SK-N-SH treated with all-trans-retinoic acid at 6 μM for 48 hours (cell line): ENCODE measurements around the gene PIGV.
"Not testable (repeated sequence)": the region's sequence is repeated elsewhere in the genome, so short reads cannot be mapped to it uniquely, and the experiment has no call there.

ENCODE experiments used
- ATAC-seq: fragments of 200-7000 bp; cut with Tn5 transposase; 3 replicates; pipeline ENCODE4 v1.9.1; 2020; ENCODE audit warnings: mild to moderate bottlenecking, moderate library complexity
- ARNTL ChIP-seq: fragments of 450-650 bp; formaldehyde crosslinking; IDR thresholded peaks from 2 replicates; pipeline ENCODE4 v1.5.0; 2020; ENCODE audit warnings: low read depth, mild to moderate bottlenecking, moderate library complexity, borderline replicate concordance
- BACH2 ChIP-seq: fragments of 250-450 bp; sonication (Bioruptor Pico); IDR thresholded peaks from 2 replicates; pipeline ENCODE4 v1.9.0; 2021; ENCODE audit warnings: mild to moderate bottlenecking, borderline replicate concordance
- CREB5 ChIP-seq: fragments of 250-450 bp; sonication (Bioruptor Pico); IDR thresholded peaks from 2 replicates; pipeline ENCODE4 v1.5.1; 2020; ENCODE audit warnings: low read depth, mild to moderate bottlenecking, moderate library complexity
- CSDC2 ChIP-seq: fragments of 250-450 bp; sonication (Bioruptor Pico); IDR thresholded peaks from 2 replicates; pipeline ENCODE4 v1.5.0; 2020; ENCODE audit warnings: mild to moderate bottlenecking, moderate library complexity
- ESRRG ChIP-seq: fragments of 250-450 bp; sonication (Bioruptor Pico); IDR thresholded peaks from 2 replicates; pipeline ENCODE4 v1.6.1; 2021; ENCODE audit warnings: mild to moderate bottlenecking
- GLIS3 ChIP-seq: fragments of 250-450 bp; sonication (Bioruptor Pico); IDR thresholded peaks from 2 replicates; pipeline ENCODE4 v1.5.0; 2020; ENCODE audit warnings: mild to moderate bottlenecking, moderate library complexity
- ISL1 ChIP-seq: fragments of 250-450 bp; sonication (Bioruptor Pico); IDR thresholded peaks from 2 replicates; pipeline ENCODE4 v2.1.2; 2022; ENCODE audit warnings: mild to moderate bottlenecking, moderate library complexity
- OSR1 ChIP-seq: fragments of 250-450 bp; sonication (Bioruptor Pico); IDR thresholded peaks from 2 replicates; pipeline ENCODE4 v1.8.0; 2022; ENCODE audit warnings: moderate library complexity, mild to moderate bottlenecking, inconsistent platforms
- PPARA ChIP-seq: fragments of 250-450 bp; sonication (Bioruptor Pico); IDR thresholded peaks from 2 replicates; pipeline ENCODE4 v1.5.0; 2020; ENCODE audit warnings: mild to moderate bottlenecking, borderline replicate concordance
- RARB ChIP-seq: fragments of 250-450 bp; sonication (Bioruptor Pico); IDR thresholded peaks from 2 replicates; pipeline ENCODE4 v1.8.0; 2021; ENCODE audit warnings: mild to moderate bottlenecking, moderate library complexity
- TCF4 ChIP-seq: fragments of 250-450 bp; sonication (Bioruptor Pico); IDR thresholded peaks from 2 replicates; pipeline ENCODE4 v1.8.0; 2021; ENCODE audit warnings: mild to moderate bottlenecking, moderate library complexity, borderline replicate concordance
- TOX ChIP-seq: fragments of 250-450 bp; sonication (Bioruptor Pico); IDR thresholded peaks from 2 replicates; pipeline ENCODE4 v1.8.0; 2021; ENCODE audit warnings: mild to moderate bottlenecking, moderate library complexity, borderline replicate concordance
- TSHZ2 ChIP-seq: fragments of 250-450 bp; sonication (Bioruptor Pico); IDR thresholded peaks from 2 replicates; pipeline ENCODE4 v1.5.0; 2020; ENCODE audit warnings: mild to moderate bottlenecking, moderate library complexity
- ZC3H10 ChIP-seq: fragments of 250-450 bp; sonication (Bioruptor Pico); IDR thresholded peaks from 2 replicates; pipeline ENCODE4 v1.5.1; 2021; ENCODE audit warnings: mild to moderate bottlenecking, moderate library complexity
- ZFP30 ChIP-seq: fragments of 450-650 bp; formaldehyde crosslinking; IDR thresholded peaks from 2 replicates; pipeline ENCODE4 v1.5.0; 2022; ENCODE audit warnings: mild to moderate bottlenecking, moderate library complexity
- ZNF565 ChIP-seq: fragments of 450-650 bp; formaldehyde crosslinking; conservative IDR thresholded peaks from 2 replicates; pipeline ENCODE4 v1.5.0; 2020; ENCODE audit warnings: low read depth, mild to moderate bottlenecking, moderate library complexity
- ZNF70 ChIP-seq: fragments of 450-650 bp; formaldehyde crosslinking; IDR thresholded peaks from 2 replicates; pipeline ENCODE4 v1.5.0; 2020; ENCODE audit warnings: mild to moderate bottlenecking, moderate library complexity
- ZNF8 ChIP-seq: fragments of 450-650 bp; formaldehyde crosslinking; IDR thresholded peaks from 2 replicates; pipeline ENCODE4 v1.5.0; 2020; ENCODE audit warnings: mild to moderate bottlenecking, moderate library complexity
- TF ChIP-seq, protein P1 (sequence below): fragments of 250-450 bp; sonication (Bioruptor Pico); IDR thresholded peaks from 2 replicates; pipeline ENCODE4 v1.8.0; 2020; ENCODE audit warnings: mild to moderate bottlenecking, moderate library complexity, borderline replicate concordance
- TF ChIP-seq, protein P2 (sequence below): fragments of 250-450 bp; sonication (Bioruptor Pico); IDR thresholded peaks from 2 replicates; pipeline ENCODE4 v1.5.1; 2021; ENCODE audit warnings: mild to moderate bottlenecking, moderate library complexity

Gene PIGV

DNA sequence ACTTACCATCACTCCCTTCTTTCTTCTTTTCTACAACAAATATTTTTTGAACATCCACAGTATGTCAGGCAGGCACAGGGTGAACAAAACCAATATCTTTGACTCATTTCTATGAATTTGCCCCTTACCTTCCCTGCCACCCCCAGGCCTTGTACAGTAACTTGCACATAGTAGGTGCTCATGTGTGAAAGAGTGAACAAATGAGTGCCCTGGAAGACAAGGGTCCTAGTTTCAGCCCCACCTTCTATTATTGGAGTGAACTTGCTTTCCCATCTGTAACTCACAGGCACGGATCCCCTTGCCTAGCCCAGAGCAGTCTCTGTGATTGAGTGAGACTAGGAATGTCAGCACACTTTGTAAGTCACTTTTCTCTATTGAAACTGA is 51.6 kb downstream of the PIGV start:
- no peak for ATAC-seq

GRCh38 chr1:26839779-26840178 is 52.0 kb downstream of the PIGV start:
- no peak for TF ChIP-seq ESRRG (CRISPR knock-in tag)
- no peak for TF ChIP-seq ZNF565
- no peak for ATAC-seq

More for the DNA sequence above, 51.6 kb downstream of the PIGV start:
- TF ChIP-seq ZFP30 (CRISPR knock-in tag): no peak
- no peak for TF ChIP-seq OSR1 (CRISPR knock-in tag)
- TF ChIP-seq, protein P1, sequence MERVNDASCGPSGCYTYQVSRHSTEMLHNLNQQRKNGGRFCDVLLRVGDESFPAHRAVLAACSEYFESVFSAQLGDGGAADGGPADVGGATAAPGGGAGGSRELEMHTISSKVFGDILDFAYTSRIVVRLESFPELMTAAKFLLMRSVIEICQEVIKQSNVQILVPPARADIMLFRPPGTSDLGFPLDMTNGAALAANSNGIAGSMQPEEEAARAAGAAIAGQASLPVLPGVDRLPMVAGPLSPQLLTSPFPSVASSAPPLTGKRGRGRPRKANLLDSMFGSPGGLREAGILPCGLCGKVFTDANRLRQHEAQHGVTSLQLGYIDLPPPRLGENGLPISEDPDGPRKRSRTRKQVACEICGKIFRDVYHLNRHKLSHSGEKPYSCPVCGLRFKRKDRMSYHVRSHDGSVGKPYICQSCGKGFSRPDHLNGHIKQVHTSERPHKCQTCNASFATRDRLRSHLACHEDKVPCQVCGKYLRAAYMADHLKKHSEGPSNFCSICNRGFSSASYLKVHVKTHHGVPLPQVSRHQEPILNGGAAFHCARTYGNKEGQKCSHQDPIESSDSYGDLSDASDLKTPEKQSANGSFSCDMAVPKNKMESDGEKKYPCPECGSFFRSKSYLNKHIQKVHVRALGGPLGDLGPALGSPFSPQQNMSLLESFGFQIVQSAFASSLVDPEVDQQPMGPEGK (CRISPR knock-in tag): no peak
- TF ChIP-seq ARNTL (CRISPR knock-in tag): no peak
- TF ChIP-seq ISL1: no peak
- TF ChIP-seq ZNF8 (CRISPR knock-in tag): no peak
- TF ChIP-seq ZC3H10: no peak
- no peak for TF ChIP-seq RARB (CRISPR knock-in tag)
- TF ChIP-seq TSHZ2 (CRISPR knock-in tag): no peak
- TF ChIP-seq ESRRG (CRISPR knock-in tag): no peak
- TF ChIP-seq GLIS3 (CRISPR knock-in tag): no peak
- TF ChIP-seq BACH2 (CRISPR knock-in tag): no peak
- TF ChIP-seq PPARA: no peak
- no peak for TF ChIP-seq TOX (CRISPR knock-in tag)
- no peak for TF ChIP-seq CREB5
- TF ChIP-seq CSDC2 (CRISPR knock-in tag): no peak
- TF ChIP-seq, protein P2, sequence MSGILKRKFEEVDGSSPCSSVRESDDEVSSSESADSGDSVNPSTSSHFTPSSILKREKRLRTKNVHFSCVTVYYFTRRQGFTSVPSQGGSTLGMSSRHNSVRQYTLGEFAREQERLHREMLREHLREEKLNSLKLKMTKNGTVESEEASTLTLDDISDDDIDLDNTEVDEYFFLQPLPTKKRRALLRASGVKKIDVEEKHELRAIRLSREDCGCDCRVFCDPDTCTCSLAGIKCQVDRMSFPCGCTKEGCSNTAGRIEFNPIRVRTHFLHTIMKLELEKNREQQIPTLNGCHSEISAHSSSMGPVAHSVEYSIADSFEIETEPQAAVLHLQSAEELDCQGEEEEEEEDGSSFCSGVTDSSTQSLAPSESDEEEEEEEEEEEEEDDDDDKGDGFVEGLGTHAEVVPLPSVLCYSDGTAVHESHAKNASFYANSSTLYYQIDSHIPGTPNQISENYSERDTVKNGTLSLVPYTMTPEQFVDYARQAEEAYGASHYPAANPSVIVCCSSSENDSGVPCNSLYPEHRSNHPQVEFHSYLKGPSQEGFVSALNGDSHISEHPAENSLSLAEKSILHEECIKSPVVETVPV: no peak
- no peak for TF ChIP-seq TCF4 (CRISPR knock-in tag)

DNA sequence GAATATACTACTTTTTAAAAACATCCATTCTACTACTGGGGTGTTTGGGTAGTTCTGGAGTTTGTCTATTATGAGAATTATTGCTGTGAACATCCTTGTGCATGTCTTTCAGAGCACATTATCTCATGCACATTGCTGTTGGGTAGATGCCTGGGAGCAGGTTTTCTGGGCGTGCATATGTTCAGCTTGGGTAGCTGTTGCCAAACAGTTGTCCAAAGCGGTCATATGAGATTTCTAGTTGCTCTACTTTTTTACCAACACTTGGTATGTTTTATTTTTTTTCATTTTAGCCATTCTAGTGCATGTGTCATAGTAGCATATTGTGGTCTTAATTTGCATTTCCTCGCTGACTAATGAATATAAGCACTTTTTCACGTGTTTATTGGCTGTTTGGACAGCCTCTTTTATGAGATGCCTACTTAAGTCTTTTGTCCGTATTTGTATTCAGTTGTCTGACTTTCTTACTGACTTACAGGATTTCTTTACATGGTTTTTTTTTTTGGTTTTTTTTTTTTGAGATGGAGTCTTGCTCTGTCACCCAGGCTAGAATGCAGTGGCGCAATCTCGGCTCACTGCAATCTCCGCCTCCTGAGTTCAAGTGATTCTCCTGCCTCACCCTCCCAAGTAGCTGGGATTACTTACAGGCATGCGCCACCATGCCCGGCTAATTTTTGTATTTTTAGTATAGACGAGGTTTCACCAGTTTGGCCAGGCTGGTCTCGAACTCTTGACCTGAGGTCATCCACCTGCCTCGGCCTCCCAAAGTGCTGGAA is 56.9 kb downstream of the PIGV start:
- no peak for ATAC-seq
- no peak for TF ChIP-seq ZFP30 (CRISPR knock-in tag)
- TF ChIP-seq ESRRG (CRISPR knock-in tag): no peak
- TF ChIP-seq, protein P2: no peak
- TF ChIP-seq RARB (CRISPR knock-in tag): no peak
- TF ChIP-seq TSHZ2 (CRISPR knock-in tag): no peak
- TF ChIP-seq, protein P1 (CRISPR knock-in tag): no peak
- no peak for TF ChIP-seq TOX (CRISPR knock-in tag)
- TF ChIP-seq ZNF70 (CRISPR knock-in tag): no peak
- no peak for TF ChIP-seq TCF4 (CRISPR knock-in tag)
- TF ChIP-seq ZNF8 (CRISPR knock-in tag): no peak
- no peak for TF ChIP-seq ARNTL (CRISPR knock-in tag)
- TF ChIP-seq GLIS3 (CRISPR knock-in tag): no peak
- no peak for TF ChIP-seq OSR1 (CRISPR knock-in tag)
- TF ChIP-seq, all 23 proteins: peak for 0

GRCh38 chr1:26847826-26848225 is 60.1 kb downstream of the PIGV start:
- not testable (repeated sequence) for ATAC-seq
